GM19351 (cell line): Measurements from ENCODE around the gene HMGCR.
A peak's percentile ranks its signal among the peaks of the same experiment; 100 is the strongest.

ENCODE experiments used
- ATAC-seq: cut with Tn5 transposase; IDR thresholded peaks from one replicate; pipeline ENCODE4 v1.9.1; 2021; ENCODE audit warnings: mild to moderate bottlenecking, moderate library complexity; ENCODE audit not compliant: unreplicated experiment

Gene HMGCR

DNA sequence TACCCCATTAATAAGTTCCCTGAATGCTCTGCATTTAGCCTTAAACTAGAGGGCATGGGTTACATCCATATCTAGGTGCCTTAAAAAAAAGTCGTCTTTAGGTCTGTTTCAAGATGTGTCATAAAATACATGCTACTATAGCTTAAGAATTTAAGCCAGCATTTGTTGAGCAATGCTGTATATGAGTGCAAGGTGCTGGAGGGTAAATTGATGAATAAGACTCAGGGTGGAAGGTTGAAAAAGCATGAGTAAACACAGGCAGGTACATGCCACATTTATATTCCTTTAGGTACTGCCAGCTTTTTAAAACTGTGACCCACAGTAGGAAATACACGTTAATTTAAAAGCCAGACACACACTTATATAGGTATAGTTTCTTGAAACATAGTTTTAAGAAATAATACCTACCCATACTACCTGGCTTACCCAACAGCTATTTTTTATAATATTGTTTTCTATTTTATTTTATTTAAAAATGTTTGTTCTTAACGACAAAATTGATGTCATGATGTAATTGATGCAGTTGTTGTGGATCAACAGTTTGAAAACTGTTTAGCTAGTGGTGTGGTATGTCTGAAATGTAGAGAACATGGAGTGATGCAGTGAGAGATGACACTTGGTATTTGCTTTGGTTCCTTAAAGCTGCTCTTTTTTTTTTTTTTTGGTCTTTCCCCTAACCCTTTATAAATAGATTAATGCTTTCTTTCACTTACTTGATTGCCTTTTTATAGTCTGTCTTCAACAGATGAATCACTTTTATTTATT lies 3.9 kb downstream of the HMGCR start:
- ATAC-seq: no peak

DNA sequence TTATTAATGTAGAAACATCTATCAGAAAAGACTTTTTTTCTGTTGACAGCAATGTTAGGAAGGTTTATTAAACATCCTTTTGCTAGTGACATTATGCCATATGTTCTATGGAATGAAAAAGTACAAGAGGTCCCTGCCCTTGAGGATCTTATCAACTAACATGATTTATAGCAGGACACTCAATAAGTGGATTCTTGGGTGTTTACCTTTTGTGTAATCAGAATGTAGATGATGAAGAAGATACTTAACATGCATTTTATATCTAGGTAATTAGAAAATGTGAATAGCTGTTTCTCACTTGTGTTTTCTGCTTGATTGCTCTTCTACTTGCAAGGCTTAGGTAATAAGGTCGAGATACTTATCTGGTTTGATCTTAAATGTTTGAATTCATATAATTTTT lies 4.9 kb downstream of the HMGCR start:
- no peak for ATAC-seq

DNA sequence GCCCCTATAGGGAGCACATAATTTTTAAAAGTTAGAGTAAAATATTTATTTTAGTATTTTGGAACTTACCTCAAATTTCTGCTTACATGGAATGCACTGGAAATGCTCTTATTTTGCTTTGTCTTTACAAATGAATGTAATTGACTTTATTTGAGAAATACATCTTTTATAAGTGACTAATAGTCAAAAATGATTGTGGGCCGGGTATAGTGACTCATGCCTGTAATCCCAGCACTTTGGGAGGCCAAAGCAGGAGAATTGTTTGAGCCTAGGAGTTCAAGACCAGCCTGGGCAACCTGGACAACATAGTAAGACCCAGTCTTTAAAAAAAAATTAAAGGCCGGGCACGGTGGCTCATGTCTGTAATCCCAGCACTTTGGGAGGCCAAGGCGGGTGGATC lies 5.8 kb downstream of the HMGCR start:
- ATAC-seq: no peak

DNA sequence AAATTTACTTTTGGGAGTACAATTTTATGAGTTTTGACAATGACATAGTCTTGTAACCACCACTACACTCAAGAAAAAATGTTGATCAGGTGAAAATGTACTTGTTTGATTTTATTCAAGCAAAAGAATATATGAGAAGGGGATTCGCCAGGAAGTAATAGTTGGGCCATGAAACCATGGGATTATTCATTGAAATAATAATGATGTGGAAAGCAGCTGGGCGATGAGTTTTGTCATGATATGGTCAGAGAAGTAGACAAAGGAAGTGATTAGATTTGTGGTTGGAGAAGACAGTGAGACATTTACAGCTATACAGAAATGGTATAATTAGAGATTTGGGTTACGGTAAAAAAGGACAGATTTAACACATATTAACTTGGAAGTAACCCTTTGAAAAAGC lies 11.2 kb downstream of the HMGCR start:
- no peak for ATAC-seq

DNA sequence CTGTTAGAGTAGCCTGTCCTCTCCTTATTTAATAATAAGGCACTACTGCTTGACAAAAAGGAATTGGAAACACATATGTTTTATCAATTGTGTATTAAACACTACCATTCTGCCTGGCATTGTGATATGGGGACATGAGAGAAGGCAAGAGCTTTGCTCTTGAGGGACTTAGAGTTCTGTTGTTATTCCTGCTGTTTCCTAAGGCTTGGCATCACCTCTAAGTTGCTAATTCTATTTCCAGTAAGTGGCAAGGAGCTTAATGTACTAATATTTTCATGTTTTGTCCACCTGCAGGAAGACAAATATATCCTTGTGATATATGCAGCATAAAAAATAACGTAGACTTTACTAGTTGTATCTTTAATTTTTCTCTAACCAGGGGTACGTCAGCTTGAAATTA lies 12.6 kb downstream of the HMGCR start:
- no peak for ATAC-seq

DNA sequence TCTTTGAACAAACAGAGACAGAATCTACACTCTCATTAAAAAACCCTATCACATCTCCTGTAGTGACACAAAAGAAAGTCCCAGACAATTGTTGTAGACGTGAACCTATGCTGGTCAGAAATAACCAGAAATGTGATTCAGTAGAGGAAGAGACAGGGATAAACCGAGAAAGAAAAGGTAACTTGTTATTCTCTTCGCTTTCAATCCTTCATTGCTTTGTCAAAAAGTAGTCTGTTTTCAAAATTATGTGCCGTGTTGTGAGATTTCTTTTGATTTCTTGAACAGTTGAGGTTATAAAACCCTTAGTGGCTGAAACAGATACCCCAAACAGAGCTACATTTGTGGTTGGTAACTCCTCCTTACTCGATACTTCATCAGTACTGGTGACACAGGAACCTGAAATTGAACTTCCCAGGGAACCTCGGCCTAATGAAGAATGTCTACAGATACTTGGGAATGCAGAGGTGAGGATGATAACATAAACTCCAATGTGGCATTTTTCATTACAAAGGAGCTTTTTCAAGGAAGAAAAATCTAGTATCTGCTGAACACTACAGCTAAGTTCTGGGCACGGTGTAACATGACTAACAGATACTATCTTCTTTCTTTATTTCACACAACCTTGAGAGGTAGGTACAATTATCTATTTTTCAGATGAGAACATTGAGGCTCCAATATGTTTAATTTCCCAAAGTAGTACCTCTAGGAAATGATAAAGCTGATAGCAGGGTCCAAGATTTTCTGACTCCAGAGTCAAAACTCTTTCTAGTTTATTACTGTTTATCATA lies 14.3 kb downstream of the HMGCR start:
- ATAC-seq: no peak

DNA sequence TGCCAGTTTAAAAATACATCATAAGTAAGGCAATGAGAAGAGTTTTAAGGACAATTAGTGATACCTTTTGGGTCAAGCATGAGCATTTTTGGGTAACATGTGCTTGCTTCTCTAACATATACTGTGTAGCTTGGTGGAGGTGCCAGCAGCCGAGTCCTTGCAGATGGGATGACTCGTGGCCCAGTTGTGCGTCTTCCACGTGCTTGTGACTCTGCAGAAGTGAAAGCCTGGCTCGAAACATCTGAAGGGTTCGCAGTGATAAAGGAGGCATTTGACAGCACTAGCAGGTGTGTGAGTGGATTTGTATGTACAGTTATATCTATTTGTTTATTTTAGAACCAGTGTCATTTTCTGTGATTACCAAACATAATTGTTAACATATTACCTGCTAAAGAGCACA lies 18.2 kb downstream of the HMGCR start:
- ATAC-seq: no peak

DNA sequence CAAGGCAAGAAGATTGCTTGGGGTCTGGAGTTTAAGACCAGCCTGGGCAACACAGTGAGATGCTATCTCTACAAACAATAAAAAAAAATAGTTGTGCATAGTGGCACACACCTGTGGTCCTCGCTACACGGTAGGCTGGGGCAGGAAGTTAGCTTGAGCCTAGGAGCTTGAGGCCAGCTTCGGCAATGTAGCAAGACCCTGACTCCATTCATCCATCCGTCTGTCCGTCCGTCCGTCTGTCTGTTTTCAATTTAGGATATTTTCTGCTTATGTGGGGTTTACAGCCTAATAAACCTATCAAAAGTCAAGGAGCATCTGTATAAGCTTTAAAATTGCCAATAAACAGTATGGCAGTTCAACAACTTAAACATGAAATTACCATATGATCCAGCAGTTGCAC lies 19.7 kb downstream of the HMGCR start:
- ATAC-seq: no peak

DNA sequence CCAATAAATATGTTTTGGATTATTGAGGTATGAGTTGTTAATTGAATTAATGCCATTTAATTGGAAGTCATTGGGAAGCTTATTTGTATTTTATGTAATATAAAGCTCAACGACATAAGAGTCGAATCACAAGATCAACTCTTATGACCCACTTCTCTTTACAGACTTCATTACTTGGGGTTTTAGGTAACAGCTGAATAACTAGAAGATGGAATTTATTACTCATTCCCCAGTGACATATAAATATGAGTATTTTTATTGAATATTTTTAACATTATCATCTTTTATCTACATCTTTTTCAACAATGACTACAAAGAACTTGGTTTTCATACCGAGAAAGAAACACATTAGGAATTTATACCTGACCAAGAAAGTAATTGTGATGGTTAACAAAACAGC lies 21.1 kb downstream of the HMGCR start:
- no peak for ATAC-seq

DNA sequence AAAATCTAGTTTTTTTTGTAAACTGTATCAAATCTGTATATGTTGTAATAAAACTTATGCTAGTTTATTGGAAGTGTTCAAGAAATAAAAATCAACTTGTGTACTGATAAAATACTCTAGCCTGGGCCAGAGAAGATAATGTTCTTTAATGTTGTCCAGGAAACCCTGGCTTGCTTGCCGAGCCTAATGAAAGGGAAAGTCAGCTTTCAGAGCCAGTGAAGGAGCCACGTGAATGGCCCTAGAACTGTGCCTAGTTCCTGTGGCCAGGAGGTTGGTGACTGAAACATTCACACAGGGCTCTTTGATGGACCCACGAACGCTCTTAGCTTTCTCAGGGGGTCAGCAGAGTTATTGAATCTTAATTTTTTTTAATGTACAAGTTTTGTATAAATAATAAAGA lies 24.3 kb downstream of the HMGCR start:
- no peak for ATAC-seq

DNA sequence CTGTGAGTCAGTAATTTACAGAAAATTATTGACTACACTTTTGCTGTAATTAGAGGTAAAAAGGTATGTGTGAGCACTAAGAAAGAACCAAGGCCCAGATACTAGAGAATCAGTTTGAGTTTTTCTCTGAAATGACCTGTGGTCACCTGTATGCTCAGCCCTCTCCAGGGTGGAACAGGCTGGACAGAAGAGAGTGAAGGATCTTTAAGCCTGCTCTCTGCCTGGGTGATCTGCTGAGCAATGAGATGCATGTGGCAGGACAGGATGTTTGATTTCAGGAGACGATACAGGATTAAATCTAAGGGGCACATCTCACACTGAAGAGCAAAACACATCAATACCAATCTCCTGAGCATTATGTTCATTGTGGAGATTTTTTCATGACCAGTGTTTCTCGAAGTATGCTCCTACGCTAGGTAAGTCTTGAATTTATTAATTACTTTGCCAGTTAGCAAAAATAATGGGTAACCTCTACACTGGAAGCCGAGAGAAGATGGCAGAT lies 25.5 kb downstream of the HMGCR start:
- no peak for ATAC-seq

DNA sequence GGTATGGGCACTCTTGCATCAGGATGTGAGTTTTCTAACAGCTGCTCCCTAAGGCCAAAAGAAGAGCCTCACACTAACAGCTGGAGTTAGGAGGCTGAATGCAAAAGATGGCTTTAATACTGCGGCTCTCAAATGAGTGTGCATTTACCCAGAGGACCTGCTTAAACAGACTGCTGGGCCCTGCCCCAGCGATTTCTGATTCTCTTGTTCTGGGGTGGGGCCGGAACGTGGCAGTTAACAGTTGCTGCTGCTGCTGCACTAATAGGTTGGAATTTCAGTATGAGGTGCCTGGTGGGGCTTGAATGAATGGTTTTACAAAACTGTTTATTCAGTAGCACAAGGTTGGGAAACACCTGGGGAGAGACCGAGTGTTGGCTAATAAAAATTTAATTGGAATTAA lies 26.1 kb downstream of the HMGCR start:
- no peak for ATAC-seq

DNA sequence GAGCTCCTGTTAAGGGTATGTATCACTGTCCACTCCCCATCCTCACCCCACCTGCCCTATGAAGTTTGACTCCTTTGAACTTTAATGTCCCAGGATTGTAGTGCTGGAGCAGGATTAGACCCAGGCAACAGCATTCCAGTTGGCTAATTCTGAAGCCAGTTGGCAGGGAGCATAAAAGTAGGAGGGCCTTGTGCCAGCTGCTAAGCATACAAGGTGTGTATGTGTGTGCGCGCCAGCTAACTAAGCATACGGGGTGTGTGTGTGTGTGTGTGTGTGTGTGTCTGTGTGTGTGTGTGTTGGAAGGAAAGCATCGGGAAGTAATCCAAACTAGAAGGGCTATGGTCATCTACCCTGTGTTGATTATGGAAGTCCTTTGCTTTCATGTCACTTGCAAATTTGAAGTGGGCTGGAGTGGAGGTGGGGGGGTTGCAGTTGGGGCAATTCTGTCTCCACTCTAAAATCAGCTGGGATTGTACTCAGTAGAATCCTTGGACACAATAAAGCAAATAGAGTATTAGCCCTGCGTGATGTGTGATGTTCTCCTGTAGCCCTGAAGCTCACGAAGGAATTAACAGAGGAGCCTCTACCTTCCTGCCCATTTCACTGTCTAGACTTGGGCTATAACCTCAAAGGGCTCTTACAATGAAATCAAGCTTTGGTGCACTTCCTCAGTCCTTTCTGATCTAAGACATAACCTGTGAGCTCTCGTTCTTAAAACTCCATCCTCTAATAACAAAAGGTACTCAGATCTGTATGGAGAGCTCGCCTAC lies 26.9 kb downstream of the HMGCR start:
- ATAC-seq: no peak

DNA sequence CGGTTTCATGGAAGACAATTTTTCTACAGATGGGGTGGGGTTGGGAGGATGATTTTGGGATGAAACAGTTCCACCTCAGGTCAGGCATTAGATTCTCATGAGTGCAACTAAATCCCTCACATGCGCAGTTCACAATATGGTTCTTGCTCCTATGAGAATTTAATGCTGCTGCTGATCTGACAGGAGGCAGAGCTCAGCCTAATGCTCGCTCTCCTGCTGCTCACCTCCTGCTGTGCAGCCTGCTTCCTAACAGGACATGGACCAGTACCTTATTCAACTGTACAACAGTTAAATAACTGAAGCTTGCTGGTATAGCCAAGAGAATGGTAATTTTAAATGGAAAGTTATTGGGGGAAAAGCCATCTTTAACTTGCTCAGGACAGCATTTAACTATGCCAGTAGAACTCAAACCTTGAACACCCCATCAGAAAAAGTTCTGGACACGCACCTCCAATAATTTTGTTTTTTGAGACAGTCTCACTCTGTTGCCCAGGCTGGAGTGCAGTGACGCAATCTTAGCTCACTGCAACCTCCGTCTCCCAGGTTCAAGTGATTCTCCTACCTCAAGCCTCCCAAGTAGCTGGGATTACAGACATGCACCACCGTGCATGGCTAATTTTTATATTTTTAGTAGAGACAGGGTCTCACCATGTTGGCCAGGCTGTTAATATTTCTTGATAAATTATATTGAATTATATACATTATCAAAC lies 27.7 kb downstream of the HMGCR start:
- ATAC-seq: no peak

DNA sequence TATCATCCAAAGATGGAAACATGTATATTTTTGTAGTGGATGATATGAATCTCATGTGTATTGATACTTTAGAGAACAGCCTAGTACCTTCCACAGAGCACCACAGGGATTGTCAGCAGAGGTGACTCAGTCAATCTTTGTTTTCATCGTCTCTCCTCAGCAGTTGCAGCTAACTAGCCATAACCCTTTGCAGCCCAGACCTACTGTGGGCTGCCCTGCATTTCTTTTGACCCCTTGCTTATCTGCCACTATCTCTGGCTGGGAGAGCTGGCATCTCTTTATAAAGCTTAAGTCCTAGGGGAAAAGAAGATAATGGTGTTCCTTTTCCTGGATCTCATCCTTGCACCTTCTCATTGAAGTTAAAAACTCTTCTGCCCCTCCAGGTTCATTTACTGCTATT lies 28.7 kb downstream of the HMGCR start:
- ATAC-seq: no peak

DNA sequence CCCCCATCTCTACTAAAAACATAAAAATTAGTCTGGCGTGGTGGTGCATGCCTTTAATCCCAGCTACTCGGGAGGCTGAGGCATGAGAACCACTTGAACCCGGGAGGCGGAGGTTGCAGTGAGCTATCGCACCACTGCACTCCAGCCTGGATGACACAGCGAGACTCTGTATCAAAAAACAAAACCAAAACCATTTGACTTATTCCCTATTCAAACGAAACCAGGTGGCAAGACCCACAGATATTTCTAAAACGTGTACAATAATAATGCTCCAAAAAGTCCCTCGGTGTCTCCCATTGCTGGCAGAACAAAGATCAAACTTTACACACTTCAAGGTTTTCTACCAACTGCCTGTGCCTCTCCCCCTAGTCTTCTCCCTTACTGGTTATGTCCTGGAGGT lies 29.8 kb downstream of the HMGCR start:
- peak; percentile 81 for ATAC-seq

DNA sequence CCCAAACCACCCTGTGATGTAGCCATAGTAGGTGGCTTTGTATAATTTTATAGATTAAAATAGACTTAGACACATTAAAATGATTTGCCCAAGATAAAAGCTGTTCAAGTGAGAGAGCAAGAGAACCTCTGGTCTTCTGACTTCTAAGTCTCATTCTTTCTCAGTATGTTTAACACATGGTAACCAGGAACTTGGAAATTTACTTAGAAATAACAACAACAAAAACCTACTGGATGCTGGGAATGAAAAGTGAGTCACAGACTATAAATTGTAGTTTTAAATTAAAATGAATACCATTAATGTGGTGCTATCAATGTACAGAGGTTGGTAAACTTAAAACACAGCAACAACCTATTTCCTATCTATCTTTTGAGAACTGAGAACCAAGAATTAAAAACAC lies 30.4 kb downstream of the HMGCR start:
- no peak for ATAC-seq

DNA sequence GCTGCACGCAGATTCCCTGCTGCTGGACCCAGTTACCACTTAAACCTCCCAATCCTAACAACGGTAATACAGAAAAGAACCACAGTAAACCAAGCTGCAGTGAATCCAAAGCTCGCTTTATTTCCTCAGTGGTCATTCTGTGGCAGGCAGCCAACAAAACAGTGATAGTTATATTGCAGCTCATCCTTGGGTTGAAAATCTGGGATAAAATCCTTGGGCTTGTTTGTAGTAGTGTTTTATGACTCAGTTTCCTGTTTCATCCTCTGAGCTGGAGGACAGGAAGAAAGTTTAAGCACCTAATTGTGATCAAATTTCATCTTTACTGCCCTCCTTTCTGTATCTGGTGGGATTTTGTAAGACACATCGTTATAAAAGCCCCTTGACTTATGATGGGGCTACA lies 31.4 kb downstream of the HMGCR start:
- ATAC-seq: no peak

DNA sequence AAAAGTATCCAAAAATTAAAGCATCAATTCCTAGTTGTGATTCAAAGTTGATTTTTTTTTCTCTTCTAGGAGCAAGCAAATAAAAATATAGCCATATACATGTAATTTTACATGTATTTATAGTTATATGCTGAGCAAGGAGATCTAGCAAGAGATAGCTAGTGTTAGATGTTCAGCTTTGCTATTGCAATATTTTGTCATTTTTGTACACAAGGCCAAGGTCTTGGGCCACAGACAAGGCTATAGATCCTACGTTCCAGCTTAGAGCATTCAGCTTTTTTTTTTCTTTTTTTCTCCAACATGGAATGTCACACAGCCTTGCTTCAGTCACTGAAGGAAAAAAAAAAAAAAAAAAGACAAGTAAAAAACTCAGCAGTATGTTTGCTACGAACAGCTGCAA lies 36.8 kb downstream of the HMGCR start:
- no peak for ATAC-seq

DNA sequence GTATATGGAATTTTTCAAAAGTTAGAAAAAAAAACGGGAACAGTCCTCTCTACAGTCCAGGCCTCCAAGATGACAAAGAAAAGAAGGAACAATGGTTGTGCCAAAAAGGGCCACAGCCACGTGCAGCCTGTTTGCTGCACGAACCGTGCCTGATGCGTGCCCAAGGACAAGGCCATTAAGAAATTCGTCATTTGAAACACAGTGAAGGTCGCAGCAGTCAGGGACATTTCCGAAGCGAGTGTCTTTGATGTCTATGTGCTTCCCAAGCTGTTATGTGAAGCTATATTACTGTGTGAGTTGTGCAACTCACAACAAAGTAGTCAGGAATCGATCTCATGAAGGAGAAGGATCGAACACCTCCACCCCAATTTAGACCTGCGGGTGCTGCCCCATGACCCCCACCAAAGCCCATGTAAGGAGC lies 37.4 kb downstream of the HMGCR start:
- ATAC-seq: no peak

DNA sequence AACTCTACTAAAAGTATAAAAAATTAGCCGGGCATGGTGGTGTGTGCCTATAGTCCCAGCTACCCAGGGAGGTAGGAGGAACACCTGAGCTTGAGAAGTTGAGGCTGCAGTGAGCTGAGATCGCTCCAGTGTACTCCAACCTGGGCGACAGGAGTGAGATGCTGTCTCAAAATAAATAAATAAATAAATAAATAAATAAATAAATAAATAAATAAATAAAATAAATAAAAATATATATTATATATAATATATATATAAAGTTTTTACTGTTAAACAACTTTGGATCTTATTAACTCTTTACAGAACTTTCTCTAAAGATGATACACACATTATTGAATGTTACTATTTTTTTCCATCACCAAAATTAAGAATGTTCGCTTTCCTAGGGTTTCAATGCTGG lies 38.4 kb downstream of the HMGCR start:
- ATAC-seq: no peak
